Stimulated activated CD4-positive, alpha-beta T cell treated with anti-CD3 and anti-CD28 coated beads, TNF-alpha, amount 100 ng/mL, for 24 hours (primary cell): ENCODE measurements around the gene MAML2.

Experiments used
- DNase-seq, 3 experiments: peaks; one replicate each; pipeline ENCODE4 v3.0.0-alpha.2; 2020; ENCODE audit warnings: low read depth in 3 of 3

MAML2 gene

GRCh38 chr11:96342961-96343711, at the start of gene MAML2:
Gene MAML2 (minus strand): TSS chr11:96343195. CDS start chr11:96341895, 1,300 bp downstream.
- DNase-seq = peak; percentile 78 to 91 (median 81)

- no peak for DNase-seq
These were observed 48.8 kb upstream of the MAML2 start for GRCh38 chr11:96391698-96392307.

GRCh38 chr11:96390488-96390792, 47.4 kb upstream of the MAML2 start:
- DNase-seq = no peak

GRCh38 chr11:96389720-96390487, 46.9 kb upstream of the MAML2 start, which contains the start of the genes CCDC82 and JRKL:
Gene CCDC82 (minus strand): TSS chr11:96389912. CDS start chr11:96384747, 5,165 bp downstream.
Gene JRKL (plus strand): TSS chr11:96390013. CDS start chr11:96390650, 637 bp downstream.
- DNase-seq = peak; percentile 96 to 98 (median 98)

GRCh38 chr11:96388891-96389719, 46.1 kb upstream of the MAML2 start:
- no peak for DNase-seq

GRCh38 chr11:96385187-96385586, 42.2 kb upstream of the MAML2 start:
- DNase-seq = no peak

- no peak for DNase-seq
These were observed 41.2 kb upstream of the MAML2 start for GRCh38 chr11:96384156-96384555.

GRCh38 chr11:96376796-96377195, 33.8 kb upstream of the MAML2 start:
- DNase-seq = no peak

GRCh38 chr11:96373826-96374225, 30.8 kb upstream of the MAML2 start:
- no peak for DNase-seq

GRCh38 chr11:96367342-96367741, 24.3 kb upstream of the MAML2 start:
- DNase-seq = no peak

- DNase-seq = no peak
These were observed 23.0 kb upstream of the MAML2 start for GRCh38 chr11:96366024-96366423.

- no peak for DNase-seq
These were observed 22.5 kb upstream of the MAML2 start for GRCh38 chr11:96365493-96365892.

- DNase-seq = no peak
These were observed 18.8 kb upstream of the MAML2 start for GRCh38 chr11:96361778-96362177.

GRCh38 chr11:96358321-96358720, 15.3 kb upstream of the MAML2 start:
- DNase-seq = no peak

GRCh38 chr11:96357794-96358193, 14.8 kb upstream of the MAML2 start:
- DNase-seq = no peak

GRCh38 chr11:96356848-96357247, 13.9 kb upstream of the MAML2 start:
- no peak for DNase-seq

GRCh38 chr11:96342014-96342960, 708 bp downstream of the MAML2 start:
- DNase-seq = no peak

- peak in 2 of 3 experiments; percentile 20 to 50 for DNase-seq
These were observed 1.6 kb downstream of the MAML2 start for GRCh38 chr11:96341211-96342013.

GRCh38 chr11:96340555-96340885, 2.5 kb downstream of the MAML2 start:
- no peak for DNase-seq
